ENCODE measurements around the gene H1-8.
"Not testable (repeated sequence)": the region's sequence is repeated elsewhere in the genome, so short reads cannot be mapped to it uniquely, and the experiment has no call there.

Gene H1-8

GRCh38 chr3:129515108-129515820 is 27.7 kb upstream of the H1-8 start:
- DNase-seq (ENCODE audit: low read depth), result not testable (repeated sequence)

- DNase-seq (ENCODE audit: low read depth), result not testable (repeated sequence)
Observed at GRCh38 chr3:129515821-129516432, 27.0 kb upstream of the H1-8 start.

GRCh38 chr3:129517516-129517915 is 25.5 kb upstream of the H1-8 start:
- no peak for DNase-seq (ENCODE audit: low read depth)

- no peak for DNase-seq (ENCODE audit: low read depth)
Observed at GRCh38 chr3:129518038-129518561, 24.9 kb upstream of the H1-8 start.

GRCh38 chr3:129518581-129518980 is 24.4 kb upstream of the H1-8 start:
- no peak for DNase-seq (ENCODE audit: low read depth)

- DNase-seq (ENCODE audit: low read depth), result no peak
Observed at GRCh38 chr3:129519449-129519848, 23.5 kb upstream of the H1-8 start.

- no peak for DNase-seq (ENCODE audit: low read depth)
Observed at GRCh38 chr3:129519896-129520715, 22.9 kb upstream of the H1-8 start.

GRCh38 chr3:129520960-129521359 is 22.0 kb upstream of the H1-8 start:
- DNase-seq (ENCODE audit: low read depth), result no peak

GRCh38 chr3:129521611-129522010 is 21.4 kb upstream of the H1-8 start:
- DNase-seq (ENCODE audit: low read depth), result no peak

GRCh38 chr3:129522953-129523352 is 20.0 kb upstream of the H1-8 start:
- DNase-seq (ENCODE audit: low read depth), result no peak

GRCh38 chr3:129524081-129524480 is 18.9 kb upstream of the H1-8 start:
- no peak for DNase-seq (ENCODE audit: low read depth)

- no peak for DNase-seq (ENCODE audit: low read depth)
Observed at GRCh38 chr3:129525341-129525968, 17.5 kb upstream of the H1-8 start.

- DNase-seq (ENCODE audit: low read depth), result no peak
Observed at GRCh38 chr3:129526121-129526900, 16.7 kb upstream of the H1-8 start.

- no peak for DNase-seq (ENCODE audit: low read depth)
Observed at GRCh38 chr3:129527262-129527661, 15.7 kb upstream of the H1-8 start.

- DNase-seq (ENCODE audit: low read depth), result no peak
Observed at GRCh38 chr3:129528589-129529100, 14.3 kb upstream of the H1-8 start, which contains the start of gene RHO. TSS of gene RHO (plus strand) at chr3:129528639. CDS start at chr3:129528734, 95 bp downstream.

- DNase-seq (ENCODE audit: low read depth), result no peak
Observed at GRCh38 chr3:129529436-129530210, 13.4 kb upstream of the H1-8 start.

GRCh38 chr3:129530251-129530791 is 12.7 kb upstream of the H1-8 start:
- no peak for DNase-seq (ENCODE audit: low read depth)

GRCh38 chr3:129530821-129531220 is 12.2 kb upstream of the H1-8 start:
- DNase-seq (ENCODE audit: low read depth), result no peak

GRCh38 chr3:129531699-129532098 is 11.3 kb upstream of the H1-8 start:
- no peak for DNase-seq (ENCODE audit: low read depth)

- no peak for DNase-seq (ENCODE audit: low read depth)
Observed at GRCh38 chr3:129532261-129532660, 10.7 kb upstream of the H1-8 start.

All from activated T-cell treated with anti-CD3 and anti-CD28 coated beads for 24 hours (primary cell).